Stomach smooth muscle (tissue), 2 donors: ENCODE data around the gene ZBP1.

Experiments
- H3K27ac ChIP-seq: one replicate; pipeline ENCODE4 v1.7.0; 2013; ENCODE audit warnings: mild to moderate bottlenecking, low read length, inconsistent platforms
- H3K27me3 ChIP-seq, 2 donors: one replicate each; pipeline ENCODE4 v1.7.0; 2013; ENCODE audit warnings: low read length in 2 of 2; ENCODE audit not compliant: insufficient read depth in 2 of 2, control insufficient read depth in 1 of 2
- H3K36me3 ChIP-seq, 2 donors: one replicate each; pipeline ENCODE4 v1.7.0; 2013; ENCODE audit warnings: low read length in 2 of 2; ENCODE audit not compliant: control insufficient read depth in 2 of 2, insufficient read depth in 2 of 2
- H3K4me1 ChIP-seq: one replicate; pipeline ENCODE4 v1.7.0; 2013; ENCODE audit warnings: low read length; ENCODE audit not compliant: control insufficient read depth, insufficient read depth
- H3K4me3 ChIP-seq, 2 donors: one replicate each; pipeline ENCODE4 v1.7.0; 2013; ENCODE audit warnings: low read length in 2 of 2
- H3K9ac ChIP-seq, 2 donors: one replicate each; pipeline ENCODE4 v1.7.0; 2013; ENCODE audit warnings: low read length in 2 of 2, mild to moderate bottlenecking in 1 of 2
- H3K9me3 ChIP-seq, 2 donors: one replicate each; pipeline ENCODE4 v1.7.0; 2013; ENCODE audit warnings: low read length in 2 of 2; ENCODE audit not compliant: control insufficient read depth in 2 of 2
- donor health status: healthy.
- donor health status: Pancreatic carcinoma.

ZBP1 gene

GRCh38 chr20:57663681-57664451, 43.6 kb upstream of the ZBP1 start:
- Histone ChIP-seq H3K9me3 (no peaks in the 10 kb centered on the region), H3K36me3 (peaks cover 2 to 3% of the 10 kb centered on the region in 2 donors), H3K9ac (no peak overlapping the region), H3K27me3 (no peaks in the 10 kb centered on the region), H3K4me3 (no peak overlapping the region), H3K4me1 (peaks cover 8% of the 10 kb centered on the region), H3K27ac (no peak overlapping the region)

- peaks cover 10% of the 10 kb centered on the region for H3K4me1 ChIP-seq
Observed at GRCh38 chr20:57663241-57663640, 43.0 kb upstream of the ZBP1 start.

GRCh38 chr20:57662456-57663240, 42.4 kb upstream of the ZBP1 start:
- H3K4me3 ChIP-seq, result no peak overlapping the region
- no peaks in the 10 kb centered on the region for H3K9me3 ChIP-seq
- peaks cover 11% of the 10 kb centered on the region for H3K4me1 ChIP-seq
- peaks cover 6 to 7% of the 10 kb centered on the region in 2 donors for H3K36me3 ChIP-seq
- H3K27ac ChIP-seq, result no peak overlapping the region
- H3K9ac ChIP-seq, result no peak overlapping the region
- H3K27me3 ChIP-seq, result no peaks in the 10 kb centered on the region

More at GRCh38 chr20:57663241-57663640, 43.0 kb upstream of the ZBP1 start:
- Histone ChIP-seq H3K4me3 (no peak overlapping the region), H3K27me3 (no peaks in the 10 kb centered on the region), H3K9ac (no peak overlapping the region), H3K27ac (no peak overlapping the region), H3K36me3 (peaks cover 6% of the 10 kb centered on the region in 2 donors), H3K9me3 (no peaks in the 10 kb centered on the region)

GRCh38 chr20:57661746-57662455, 41.7 kb upstream of the ZBP1 start:
- Histone ChIP-seq H3K9me3 (no peaks in the 10 kb centered on the region), H3K4me1 (peaks cover 14% of the 10 kb centered on the region), H3K27ac (no peak overlapping the region), H3K4me3 (no peak overlapping the region), H3K27me3 (no peaks in the 10 kb centered on the region), H3K36me3 (peaks cover 6 to 8% of the 10 kb centered on the region in 2 donors), H3K9ac (no peak overlapping the region)

- Histone ChIP-seq H3K9ac (no peak overlapping the region), H3K4me3 (no peak overlapping the region), H3K36me3 (peaks cover 6 to 12% of the 10 kb centered on the region in 2 donors), H3K4me1 (peaks cover 14% of the 10 kb centered on the region), H3K9me3 (no peaks in the 10 kb centered on the region), H3K27ac (no peak overlapping the region), H3K27me3 (no peaks in the 10 kb centered on the region)
Observed at GRCh38 chr20:57660922-57661745, 40.9 kb upstream of the ZBP1 start.

- Histone ChIP-seq H3K4me1 (peaks cover 14% of the 10 kb centered on the region), H3K9ac (no peak overlapping the region), H3K27me3 (no peaks in the 10 kb centered on the region), H3K4me3 (no peak overlapping the region), H3K9me3 (no peaks in the 10 kb centered on the region), H3K27ac (no peak overlapping the region), H3K36me3 (peaks cover 6 to 12% of the 10 kb centered on the region in 2 donors)
Observed at GRCh38 chr20:57660181-57660921, 40.1 kb upstream of the ZBP1 start.

GRCh38 chr20:57659517-57660180, 39.4 kb upstream of the ZBP1 start:
- Histone ChIP-seq H3K9ac (no peak overlapping the region), H3K27me3 (no peaks in the 10 kb centered on the region), H3K27ac (no peak overlapping the region), H3K36me3 (peaks cover 6 to 12% of the 10 kb centered on the region in 2 donors), H3K4me3 (no peak overlapping the region), H3K4me1 (peaks cover 11% of the 10 kb centered on the region), H3K9me3 (no peaks in the 10 kb centered on the region)

GRCh38 chr20:57658833-57659516, 38.7 kb upstream of the ZBP1 start:
- Histone ChIP-seq H3K27me3 (no peaks in the 10 kb centered on the region), H3K4me3 (no peak overlapping the region), H3K9ac (no peak overlapping the region), H3K4me1 (peaks cover 14% of the 10 kb centered on the region), H3K9me3 (no peaks in the 10 kb centered on the region), H3K36me3 (peaks cover 6 to 12% of the 10 kb centered on the region in 2 donors), H3K27ac (no peak overlapping the region)

GRCh38 chr20:57658447-57658832, 38.2 kb upstream of the ZBP1 start:
- H3K4me1 ChIP-seq, result peaks cover 14% of the 10 kb centered on the region
- H3K9ac ChIP-seq, result no peak overlapping the region
- H3K9me3 ChIP-seq, result no peaks in the 10 kb centered on the region
- peaks cover 6 to 12% of the 10 kb centered on the region in 2 donors for H3K36me3 ChIP-seq
- H3K27ac ChIP-seq, result no peak overlapping the region
- H3K27me3 ChIP-seq, result no peaks in the 10 kb centered on the region
- no peak overlapping the region for H3K4me3 ChIP-seq
